H9 (cell line): ENCODE measurements around the gene UGT1A7. TPM values are rescaled to one million over a fixed set of nuclear protein-coding genes. Genes with fewer than 3 reads are reported as not detected.

Experiments used
- DNase-seq: peaks from one replicate; pipeline ENCODE4 v3.0.0-alpha.2; 2017
- H2AFZ ChIP-seq: one replicate; pipeline ENCODE4 v1.6.1; 2013; ENCODE audit warnings: mild to moderate bottlenecking, low read length, control low read depth, moderate library complexity
- H2AK5ac ChIP-seq: 2 replicates; pipeline ENCODE4 v1.6.1; 2013; ENCODE audit warnings: low read length, control low read depth, mixed read lengths; ENCODE audit not compliant: insufficient read length
- H2BK120ac ChIP-seq: one replicate; pipeline ENCODE4 v1.6.1; 2013; ENCODE audit warnings: low read depth, mild to moderate bottlenecking, low read length, control low read depth, inconsistent platforms; ENCODE audit not compliant: poor library complexity, severe bottlenecking
- H2BK12ac ChIP-seq: 2 replicates; pipeline ENCODE4 v1.6.1; 2013; ENCODE audit warnings: low read length, control low read depth, mixed read lengths, low read depth; ENCODE audit not compliant: insufficient read length
- H2BK15ac ChIP-seq: 2 replicates; pipeline ENCODE4 v1.6.1; 2013; ENCODE audit warnings: low read depth, low read length, control low read depth
- H2BK20ac ChIP-seq: one replicate; pipeline ENCODE4 v1.6.1; 2013; ENCODE audit warnings: low read depth, mild to moderate bottlenecking, low read length, control low read depth, inconsistent platforms; ENCODE audit not compliant: poor library complexity, severe bottlenecking
- H2BK5ac ChIP-seq: 2 replicates; pipeline ENCODE4 v1.6.1; 2013; ENCODE audit warnings: low read length, control low read depth, mixed read lengths; ENCODE audit not compliant: insufficient read length
- H3K14ac ChIP-seq: 2 replicates; pipeline ENCODE4 v1.6.1; 2013; ENCODE audit warnings: low read length, control low read depth; ENCODE audit not compliant: insufficient read depth
- H3K18ac ChIP-seq: 2 replicates; pipeline ENCODE4 v1.6.1; 2013; ENCODE audit warnings: low read depth, mild to moderate bottlenecking, mixed read lengths, low read length, control low read depth; ENCODE audit not compliant: insufficient read length
- H3K23ac ChIP-seq: 2 replicates; pipeline ENCODE4 v1.6.1; 2013; ENCODE audit warnings: low read length, control low read depth, mixed read lengths, low read depth; ENCODE audit not compliant: insufficient read length
- H3K23me2 ChIP-seq: 2 replicates; pipeline ENCODE4 v1.6.1; 2013; ENCODE audit warnings: low read depth, mild to moderate bottlenecking, mixed read lengths, low read length, control low read depth; ENCODE audit not compliant: insufficient read length, poor library complexity, severe bottlenecking
- H3K27ac ChIP-seq: 2 replicates; pipeline ENCODE4 v1.5.1; 2013; ENCODE audit warnings: low read length, control low read depth, mixed read lengths, low read depth; ENCODE audit not compliant: insufficient read length
- H3K27me3 ChIP-seq: 2 replicates; pipeline ENCODE4 v1.6.1; 2013; ENCODE audit warnings: low read length, control low read depth, inconsistent platforms; ENCODE audit not compliant: insufficient read depth
- H3K4ac ChIP-seq: 2 replicates; pipeline ENCODE4 v1.6.1; 2013; ENCODE audit warnings: low read depth, mild to moderate bottlenecking, control low read depth, inconsistent platforms, low read length, moderate library complexity
- H3K4me1 ChIP-seq: 2 replicates; pipeline ENCODE4 v1.6.1; 2013; ENCODE audit warnings: low read length, control low read depth, inconsistent platforms; ENCODE audit not compliant: insufficient read depth
- H3K4me2 ChIP-seq: 2 replicates; pipeline ENCODE4 v1.6.1; 2013; ENCODE audit warnings: low read length, control low read depth, mixed read lengths; ENCODE audit not compliant: insufficient read length, insufficient read depth
- H3K56ac ChIP-seq: 2 replicates; pipeline ENCODE4 v1.6.1; 2013; ENCODE audit warnings: low read depth, mild to moderate bottlenecking, mixed read lengths, low read length, control low read depth; ENCODE audit not compliant: insufficient read length
- H3K79me1 ChIP-seq: 2 replicates; pipeline ENCODE4 v1.6.1; 2013; ENCODE audit warnings: low read depth, mild to moderate bottlenecking, moderate library complexity, low read length, control low read depth, inconsistent platforms; ENCODE audit not compliant: insufficient read depth, poor library complexity, severe bottlenecking
- H3K79me2 ChIP-seq: 2 replicates; pipeline ENCODE4 v1.6.1; 2013; ENCODE audit warnings: low read length, control low read depth, inconsistent platforms; ENCODE audit not compliant: insufficient read depth
- H3K9ac ChIP-seq: 2 replicates; pipeline ENCODE4 v1.6.1; 2013; ENCODE audit warnings: low read length, control low read depth, mixed read lengths; ENCODE audit not compliant: insufficient read length; ENCODE audit errors: extremely low read depth
- H3K9me3 ChIP-seq: one replicate; pipeline ENCODE4 v1.6.1; 2013; ENCODE audit warnings: low read depth, low read length, inconsistent platforms; ENCODE audit not compliant: control insufficient read depth
- H3T11ph ChIP-seq: one replicate; pipeline ENCODE4 v1.6.1; 2013; ENCODE audit warnings: mild to moderate bottlenecking, low read length, control low read depth, inconsistent platforms
- H4K20me1 ChIP-seq: one replicate; pipeline ENCODE4 v1.6.1; 2013; ENCODE audit not compliant: control insufficient read depth, insufficient read length, insufficient read depth
- H4K5ac ChIP-seq: 2 replicates; pipeline ENCODE4 v1.6.1; 2013; ENCODE audit warnings: low read depth, mild to moderate bottlenecking, mixed read lengths, low read length, control low read depth; ENCODE audit not compliant: insufficient read length
- H4K8ac ChIP-seq: replicated peaks from 2 replicates; pipeline ENCODE4 v1.6.1; 2013; ENCODE audit warnings: low read length, control low read depth, mixed read lengths, low read depth; ENCODE audit not compliant: insufficient read length
- H4K91ac ChIP-seq: 2 replicates; pipeline ENCODE4 v1.6.1; 2013; ENCODE audit warnings: low read depth, mild to moderate bottlenecking, moderate library complexity, mixed read lengths, low read length, control low read depth; ENCODE audit not compliant: insufficient read length
- H3K27ac Mint-ChIP-seq, 3 experiments: 2 replicates in 2 of 3; 3 replicates in 1 of 3; pipeline ENCODE4 v1.8.0; 2020 to 2021; ENCODE audit warnings: mixed read lengths in 3 of 3, mild to moderate bottlenecking in 1 of 3, moderate library complexity in 1 of 3
- H3K27me3 Mint-ChIP-seq: 2 replicates; pipeline ENCODE4 v1.8.0; 2021; ENCODE audit warnings: low read depth, mild to moderate bottlenecking, moderate library complexity, mixed read lengths
- H3K36me3 Mint-ChIP-seq, 3 experiments: 2 replicates in 2 of 3; 3 replicates in 1 of 3; pipeline ENCODE4 v1.8.0; 2020 to 2021; ENCODE audit warnings: low read depth in 3 of 3, mixed read lengths in 3 of 3; ENCODE audit not compliant: insufficient read depth in 1 of 3
- H3K4me1 Mint-ChIP-seq, 2 experiments: 2 replicates each; pipeline ENCODE4 v1.8.0; 2020; ENCODE audit warnings: mixed read lengths in 2 of 2
- H3K4me3 Mint-ChIP-seq, 2 experiments: 2 replicates in 1 of 2; 3 replicates in 1 of 2; pipeline ENCODE4 v1.8.0; 2020 to 2021; ENCODE audit warnings: mild to moderate bottlenecking in 2 of 2, mixed read lengths in 2 of 2, moderate library complexity in 1 of 2
- H3K9me3 Mint-ChIP-seq, 2 experiments: 2 replicates in 1 of 2; 3 replicates in 1 of 2; pipeline ENCODE4 v1.8.0; 2020; ENCODE audit warnings: mild to moderate bottlenecking in 2 of 2, mixed read lengths in 2 of 2, moderate library complexity in 1 of 2
- total RNA-seq: library from RNA; stranded (reverse); gene quantifications from 2 replicates; pipeline ENCODE4 v1.2.1, GENCODE V29; 2021
- TF ChIP-seq, protein P1 (sequence below): fragments of 200-600 bp; sonication (generic); conservative IDR thresholded peaks from 3 replicates; pipeline ENCODE4 v1.8.0; 2021; ENCODE audit warnings: antibody characterized with exemption, mild to moderate bottlenecking

The UGT1A7 gene
- total RNA-seq, 1 experiment from 2014 or later, result not detected

DNA sequence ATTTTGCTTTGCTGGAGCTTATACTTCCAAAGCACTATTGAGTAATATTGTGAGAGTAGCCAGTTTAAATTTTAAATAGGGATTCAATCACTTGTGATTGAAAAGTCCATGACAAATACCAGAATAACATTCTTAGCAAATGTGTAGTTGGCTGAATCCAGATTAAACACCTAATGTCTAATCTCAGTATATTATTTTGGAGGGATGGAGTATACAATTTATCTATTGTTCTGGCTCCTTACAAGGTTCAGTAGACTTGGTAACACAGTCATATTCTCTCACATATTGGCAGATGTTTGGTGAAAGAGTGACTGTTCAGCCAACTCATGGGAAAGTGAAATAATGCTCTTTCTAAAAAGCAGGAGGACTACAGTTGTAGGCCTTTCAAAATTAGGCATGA lies 7.8 kb upstream of the UGT1A7 start:
- H2AFZ ChIP-seq, result no peak overlapping the region
- H2BK5ac ChIP-seq, result no peak overlapping the region
- TF ChIP-seq, protein P1, sequence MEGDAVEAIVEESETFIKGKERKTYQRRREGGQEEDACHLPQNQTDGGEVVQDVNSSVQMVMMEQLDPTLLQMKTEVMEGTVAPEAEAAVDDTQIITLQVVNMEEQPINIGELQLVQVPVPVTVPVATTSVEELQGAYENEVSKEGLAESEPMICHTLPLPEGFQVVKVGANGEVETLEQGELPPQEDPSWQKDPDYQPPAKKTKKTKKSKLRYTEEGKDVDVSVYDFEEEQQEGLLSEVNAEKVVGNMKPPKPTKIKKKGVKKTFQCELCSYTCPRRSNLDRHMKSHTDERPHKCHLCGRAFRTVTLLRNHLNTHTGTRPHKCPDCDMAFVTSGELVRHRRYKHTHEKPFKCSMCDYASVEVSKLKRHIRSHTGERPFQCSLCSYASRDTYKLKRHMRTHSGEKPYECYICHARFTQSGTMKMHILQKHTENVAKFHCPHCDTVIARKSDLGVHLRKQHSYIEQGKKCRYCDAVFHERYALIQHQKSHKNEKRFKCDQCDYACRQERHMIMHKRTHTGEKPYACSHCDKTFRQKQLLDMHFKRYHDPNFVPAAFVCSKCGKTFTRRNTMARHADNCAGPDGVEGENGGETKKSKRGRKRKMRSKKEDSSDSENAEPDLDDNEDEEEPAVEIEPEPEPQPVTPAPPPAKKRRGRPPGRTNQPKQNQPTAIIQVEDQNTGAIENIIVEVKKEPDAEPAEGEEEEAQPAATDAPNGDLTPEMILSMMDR, result no peak
- H2BK20ac ChIP-seq, result no peak overlapping the region
- Mint-ChIP-seq H3K36me3 (no peaks in the 10 kb centered on the region), H3K4me3 (no peak overlapping the region), H3K27ac (no peak overlapping the region), H3K9me3 (no peaks in the 10 kb centered on the region), H3K4me1 (peaks cover 2 to 5% of the 10 kb centered on the region in 2 experiments; a peak in 3 of 4 replicates), H3K27me3 (peaks cover 15% of the 10 kb centered on the region)
- no peak overlapping the region for H3K4me2 ChIP-seq
- H3K56ac ChIP-seq, result no peak overlapping the region
- no peak overlapping the region for H3K4ac ChIP-seq
- H2AK5ac ChIP-seq, result no peak overlapping the region
- no peaks in the 10 kb centered on the region for H4K20me1 ChIP-seq
- H3K23ac ChIP-seq, result no peak overlapping the region
- H2BK120ac ChIP-seq, result no peak overlapping the region
- no peak overlapping the region for H3K27ac ChIP-seq
- H3K9me3 ChIP-seq, result no peaks in the 10 kb centered on the region
- no peaks in the 10 kb centered on the region for H3K79me1 ChIP-seq
- H3K4me1 ChIP-seq, result no peaks in the 10 kb centered on the region; the same call in 1 of the 2 replicates
- H3K79me2 ChIP-seq, result no peaks in the 10 kb centered on the region
- no peak overlapping the region for H2BK15ac ChIP-seq
- no peaks in the 10 kb centered on the region for H3K23me2 ChIP-seq
- no peak overlapping the region for H3K14ac ChIP-seq
- H4K91ac ChIP-seq, result no peak overlapping the region
- no peak overlapping the region for H3K9ac ChIP-seq
- no peak overlapping the region for H3T11ph ChIP-seq
- no peak overlapping the region for H4K5ac ChIP-seq
- no peak for DNase-seq
- no peak overlapping the region for H3K18ac ChIP-seq
- no peaks in the 10 kb centered on the region for H3K27me3 ChIP-seq
- H4K8ac ChIP-seq, result no peak overlapping the region
- no peak overlapping the region for H2BK12ac ChIP-seq
